ENCODE data around the gene DCUN1D2.
A peak's percentile ranks its signal among the peaks of the same experiment; 100 is the strongest.

Gene DCUN1D2

GRCh38 chr13:113460599-113460998 lies 29.9 kb downstream of the DCUN1D2 start:
- Histone ChIP-seq H3K27ac (ENCODE audit: low read depth, low read length) (no peak overlapping the region), H3K36me3 (ENCODE audit: control insufficient read depth, insufficient read depth, low read length) (peaks cover 77% of the 10 kb centered on the region)

DNA sequence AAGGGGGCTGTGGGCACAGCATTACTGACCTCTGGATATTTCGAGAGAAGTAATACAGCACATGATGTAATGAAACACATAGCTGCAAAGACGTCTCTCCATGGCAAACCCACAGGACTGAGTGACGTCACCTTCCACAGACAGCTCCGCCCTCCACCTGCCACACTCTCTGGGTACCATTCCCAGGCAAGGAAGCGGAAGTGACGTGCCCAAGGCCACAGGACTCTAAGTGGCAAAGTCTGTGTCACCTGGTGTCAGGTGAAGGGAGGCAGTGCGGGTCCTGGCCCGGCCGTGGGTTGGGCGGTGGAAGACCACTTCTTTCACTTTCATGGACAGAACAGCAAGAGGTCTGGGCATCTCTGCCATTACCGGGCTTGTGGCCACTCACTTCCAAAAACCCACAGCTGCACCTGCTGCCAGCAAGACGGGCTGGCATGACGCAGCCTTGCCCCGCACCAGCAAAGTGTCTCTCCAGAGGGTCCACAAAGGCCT lies 30.4 kb downstream of the DCUN1D2 start:
- H3K36me3 ChIP-seq (ENCODE audit: control insufficient read depth, insufficient read depth, low read length), result peaks cover 81% of the 10 kb centered on the region
- H3K27me3 ChIP-seq (ENCODE audit: control insufficient read depth, insufficient read depth, low read length), result no peaks in the 10 kb centered on the region
- no peak overlapping the region for H3K9ac ChIP-seq (ENCODE audit: low read length)
- no peak overlapping the region for H3K4me3 ChIP-seq (ENCODE audit: low read depth, low read length)
- no peak overlapping the region for H3K27ac ChIP-seq (ENCODE audit: low read depth, low read length)
- no peaks in the 10 kb centered on the region for H3K9me3 ChIP-seq (ENCODE audit: control insufficient read depth, insufficient read depth, low read depth, low read length)
- H3K4me1 ChIP-seq (ENCODE audit: control insufficient read depth, insufficient read depth, low read length), result peaks cover 12% of the 10 kb centered on the region; the same call in 1 of the 2 replicates

More at GRCh38 chr13:113460599-113460998, 29.9 kb downstream of the DCUN1D2 start:
- no peaks in the 10 kb centered on the region for H3K27me3 ChIP-seq (ENCODE audit: control insufficient read depth, insufficient read depth, low read length)
- H3K9me3 ChIP-seq (ENCODE audit: control insufficient read depth, insufficient read depth, low read depth, low read length), result no peaks in the 10 kb centered on the region
- peaks cover 12% of the 10 kb centered on the region; the same call in 1 of the 2 replicates for H3K4me1 ChIP-seq (ENCODE audit: control insufficient read depth, insufficient read depth, low read length)
- no peak overlapping the region for H3K9ac ChIP-seq (ENCODE audit: low read length)
- H3K4me3 ChIP-seq (ENCODE audit: low read depth, low read length), result no peak overlapping the region

DNA sequence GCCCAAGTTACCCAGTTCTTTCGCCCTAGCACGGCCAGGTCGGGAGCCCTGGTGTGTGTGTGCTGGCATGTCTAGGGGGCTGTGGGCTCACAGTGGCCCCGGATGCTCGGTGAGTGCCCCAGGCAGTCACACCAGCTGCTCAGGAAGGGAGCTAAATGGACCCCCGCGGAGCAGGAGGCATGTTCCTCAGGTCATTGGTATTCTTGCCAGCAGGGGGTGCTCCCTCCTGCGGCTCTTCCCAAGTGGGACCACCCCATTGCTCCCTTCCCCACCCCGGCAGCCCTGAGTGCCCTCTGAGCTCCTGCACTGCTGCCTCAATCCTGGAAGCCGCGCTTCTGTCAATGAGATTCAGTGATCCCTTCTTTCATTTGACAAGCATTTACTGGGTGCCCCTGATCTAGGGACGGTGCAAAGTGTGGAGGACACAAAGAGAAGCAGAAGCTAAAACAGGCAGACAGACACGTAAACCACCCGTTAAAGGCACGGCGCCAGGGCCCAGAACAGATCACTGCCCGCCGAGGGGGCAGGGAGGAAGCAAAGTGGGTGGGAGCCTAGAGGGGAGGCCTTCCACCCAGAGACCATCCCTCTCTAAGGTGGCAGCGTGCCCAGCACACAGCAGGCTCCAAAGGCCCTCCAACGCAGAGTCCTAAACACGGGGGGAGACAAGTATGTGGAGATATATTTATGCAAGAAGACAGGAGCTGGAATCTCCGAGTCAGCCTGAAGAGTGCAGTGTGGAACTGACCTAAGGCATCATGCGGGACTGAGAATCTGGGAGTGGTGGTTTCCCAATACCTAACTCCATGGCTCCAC lies 32.1 kb downstream of the DCUN1D2 start:
- H3K27ac ChIP-seq (ENCODE audit: low read depth, low read length), result 0 out of 2 replicates have a peak overlapping the region, but pooled peaks have one; percentile 56
- no peak overlapping the region for H3K9ac ChIP-seq (ENCODE audit: low read length)
- H3K9me3 ChIP-seq (ENCODE audit: control insufficient read depth, insufficient read depth, low read depth, low read length), result no peaks in the 10 kb centered on the region
- H3K4me3 ChIP-seq (ENCODE audit: low read depth, low read length), result no peak overlapping the region
- H3K27me3 ChIP-seq (ENCODE audit: control insufficient read depth, insufficient read depth, low read length), result no peaks in the 10 kb centered on the region
- peaks cover 82% of the 10 kb centered on the region for H3K36me3 ChIP-seq (ENCODE audit: control insufficient read depth, insufficient read depth, low read length)
- H3K4me1 ChIP-seq (ENCODE audit: control insufficient read depth, insufficient read depth, low read length), result peaks cover 12% of the 10 kb centered on the region; the same call in 1 of the 2 replicates

DNA sequence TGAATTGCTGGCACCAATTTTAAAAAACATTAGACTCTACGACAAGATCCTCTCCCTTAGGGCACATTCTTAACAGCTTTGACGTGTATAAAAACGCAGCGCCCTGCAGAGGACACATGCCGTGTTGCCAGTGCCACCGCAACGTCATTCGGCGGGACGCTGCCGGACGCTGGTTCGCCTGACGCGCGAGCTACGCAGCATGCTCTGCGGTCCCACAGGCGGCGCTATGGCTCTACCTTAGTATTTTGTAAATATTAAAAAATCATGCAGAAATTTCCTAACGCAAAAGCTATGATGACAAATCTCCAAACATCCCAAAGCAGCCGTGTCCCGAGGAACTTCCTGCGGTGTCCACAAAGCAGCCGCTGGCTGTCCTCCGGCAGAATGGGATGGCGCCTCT lies 33.0 kb downstream of the DCUN1D2 start:
- Histone ChIP-seq H3K9me3 (ENCODE audit: control insufficient read depth, insufficient read depth, low read depth, low read length) (no peaks in the 10 kb centered on the region), H3K4me1 (ENCODE audit: control insufficient read depth, insufficient read depth, low read length) (peaks cover 12% of the 10 kb centered on the region; the same call in 1 of the 2 replicates), H3K27ac (ENCODE audit: low read depth, low read length) (no peak overlapping the region), H3K27me3 (ENCODE audit: control insufficient read depth, insufficient read depth, low read length) (no peaks in the 10 kb centered on the region), H3K9ac (ENCODE audit: low read length) (no peak overlapping the region), H3K4me3 (ENCODE audit: low read depth, low read length) (no peak overlapping the region), H3K36me3 (ENCODE audit: control insufficient read depth, insufficient read depth, low read length) (peaks cover 86% of the 10 kb centered on the region)

DNA sequence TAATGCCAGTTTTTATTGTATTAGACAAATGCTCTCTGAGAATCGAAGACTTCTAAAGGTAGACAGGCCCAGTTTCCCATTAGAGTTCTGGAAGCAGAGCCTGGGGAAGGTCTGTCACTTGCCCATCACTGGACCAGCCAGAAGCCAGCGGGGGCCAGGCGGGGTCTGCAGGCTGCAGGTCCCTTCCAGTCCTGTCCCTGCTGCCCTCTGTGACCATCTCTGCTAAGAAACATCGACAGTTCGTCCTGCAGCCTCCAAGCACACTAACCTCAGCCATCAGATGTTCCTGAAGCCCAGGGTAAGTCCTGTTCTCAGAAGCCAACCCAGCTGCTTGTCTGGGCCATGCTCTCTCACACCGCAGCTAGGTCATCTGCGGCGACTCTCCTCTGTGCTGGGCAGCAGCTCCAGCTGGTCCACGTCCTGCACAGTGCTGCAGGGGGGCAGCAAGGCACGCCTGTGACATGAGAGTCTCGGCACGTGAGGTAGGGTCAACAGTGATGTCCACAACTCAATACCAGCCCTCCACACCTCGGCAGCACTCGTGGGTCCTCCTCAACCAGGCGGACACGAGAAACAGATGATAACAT lies 34.3 kb downstream of the DCUN1D2 start:
- Histone ChIP-seq H3K4me3 (ENCODE audit: low read depth, low read length) (no peak overlapping the region), H3K9me3 (ENCODE audit: control insufficient read depth, insufficient read depth, low read depth, low read length) (no peaks in the 10 kb centered on the region), H3K27ac (ENCODE audit: low read depth, low read length) (no peak overlapping the region), H3K9ac (ENCODE audit: low read length) (no peak overlapping the region), H3K4me1 (ENCODE audit: control insufficient read depth, insufficient read depth, low read length) (peaks cover 12% of the 10 kb centered on the region; the same call in 1 of the 2 replicates), H3K36me3 (ENCODE audit: control insufficient read depth, insufficient read depth, low read length) (peaks cover 80% of the 10 kb centered on the region), H3K27me3 (ENCODE audit: control insufficient read depth, insufficient read depth, low read length) (no peaks in the 10 kb centered on the region)

- Histone ChIP-seq H3K27me3 (ENCODE audit: control insufficient read depth, insufficient read depth, low read length) (no peaks in the 10 kb centered on the region), H3K4me3 (ENCODE audit: low read depth, low read length) (no peak overlapping the region), H3K27ac (ENCODE audit: low read depth, low read length) (no peak overlapping the region), H3K36me3 (ENCODE audit: control insufficient read depth, insufficient read depth, low read length) (peaks cover 72% of the 10 kb centered on the region), H3K9ac (ENCODE audit: low read length) (no peak overlapping the region), H3K4me1 (ENCODE audit: control insufficient read depth, insufficient read depth, low read length) (peaks cover 12% of the 10 kb centered on the region; the same call in 1 of the 2 replicates), H3K9me3 (ENCODE audit: control insufficient read depth, insufficient read depth, low read depth, low read length) (no peaks in the 10 kb centered on the region)
These were observed 35.1 kb downstream of the DCUN1D2 start for GRCh38 chr13:113455384-113455783.

DNA sequence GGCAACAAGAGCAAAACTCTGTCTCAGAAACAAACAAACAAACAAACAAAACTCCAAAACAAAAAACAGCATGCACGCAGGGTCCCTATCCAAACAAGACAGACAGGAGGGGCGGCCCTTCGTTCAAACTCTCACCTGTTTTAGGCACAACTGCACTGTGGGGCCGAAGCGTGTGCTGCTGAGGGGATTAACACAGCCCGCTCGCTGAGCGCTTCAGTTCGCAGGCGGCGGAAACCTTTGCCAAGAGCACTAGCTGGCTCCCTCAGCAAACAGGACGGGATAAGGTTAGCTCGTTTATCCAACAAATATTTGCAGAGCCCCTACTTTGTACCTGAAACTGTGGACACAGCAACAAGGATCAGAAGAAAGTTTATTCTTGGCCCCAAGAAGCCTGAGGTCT lies 35.6 kb downstream of the DCUN1D2 start:
- H3K27ac ChIP-seq (ENCODE audit: low read depth, low read length), result no peak overlapping the region
- H3K4me3 ChIP-seq (ENCODE audit: low read depth, low read length), result no peak overlapping the region
- H3K4me1 ChIP-seq (ENCODE audit: control insufficient read depth, insufficient read depth, low read length), result peaks cover 12% of the 10 kb centered on the region; the same call in 1 of the 2 replicates
- H3K27me3 ChIP-seq (ENCODE audit: control insufficient read depth, insufficient read depth, low read length), result no peaks in the 10 kb centered on the region
- no peak overlapping the region for H3K9ac ChIP-seq (ENCODE audit: low read length)
- H3K9me3 ChIP-seq (ENCODE audit: control insufficient read depth, insufficient read depth, low read depth, low read length), result no peaks in the 10 kb centered on the region
- peaks cover 67% of the 10 kb centered on the region for H3K36me3 ChIP-seq (ENCODE audit: control insufficient read depth, insufficient read depth, low read length)

- Histone ChIP-seq H3K9ac (ENCODE audit: low read length) (no peak within 1 kb of the TSS), H3K36me3 (ENCODE audit: control insufficient read depth, insufficient read depth, low read length) (peaks cover 51% of the 10 kb centered on the region)
These were observed 37.3 kb downstream of the DCUN1D2 start, which contains the start of gene ADPRHL1 for GRCh38 chr13:113452942-113453901. Gene ADPRHL1 (minus strand): TSS chr13:113453488. CDS start chr13:113453437, 51 bp downstream.

DNA sequence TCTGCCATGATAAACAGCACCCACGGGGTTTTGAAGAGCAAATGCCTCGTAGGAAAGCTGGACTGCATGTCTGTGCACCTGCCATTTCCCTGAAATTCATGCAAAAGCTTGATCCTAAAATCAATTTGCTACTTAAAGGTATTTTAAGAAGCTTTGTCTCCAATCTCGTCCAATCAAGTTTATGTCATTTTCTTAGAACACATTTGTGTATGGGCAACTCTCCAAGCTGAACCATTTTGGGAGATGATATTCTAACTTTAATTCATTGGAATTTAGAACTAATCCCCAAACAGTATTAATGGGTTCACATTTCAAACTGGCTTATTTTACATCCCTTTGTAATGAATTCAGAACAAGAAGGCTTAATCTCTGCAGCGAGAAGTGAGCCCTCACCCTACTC lies 38.0 kb downstream of the DCUN1D2 start:
- Histone ChIP-seq H3K27ac (ENCODE audit: low read depth, low read length) (no peak overlapping the region), H3K4me3 (ENCODE audit: low read depth, low read length) (no peak overlapping the region), H3K36me3 (ENCODE audit: control insufficient read depth, insufficient read depth, low read length) (peaks cover 44% of the 10 kb centered on the region), H3K9ac (ENCODE audit: low read length) (no peak overlapping the region), H3K27me3 (ENCODE audit: control insufficient read depth, insufficient read depth, low read length) (no peaks in the 10 kb centered on the region), H3K9me3 (ENCODE audit: control insufficient read depth, insufficient read depth, low read depth, low read length) (no peaks in the 10 kb centered on the region; the same call in 1 of the 2 replicates), H3K4me1 (ENCODE audit: control insufficient read depth, insufficient read depth, low read length) (peaks cover 5% of the 10 kb centered on the region; the same call in 1 of the 2 replicates)

More at GRCh38 chr13:113452942-113453901, 37.3 kb downstream of the DCUN1D2 start, which contains the start of gene ADPRHL1:
- H3K27ac ChIP-seq (ENCODE audit: low read depth, low read length), result no peak within 1 kb of the TSS
- H3K9me3 ChIP-seq (ENCODE audit: control insufficient read depth, insufficient read depth, low read depth, low read length), result no peaks in the 10 kb centered on the region
- H3K4me1 ChIP-seq (ENCODE audit: control insufficient read depth, insufficient read depth, low read length), result peaks cover 12% of the 10 kb centered on the region; the same call in 1 of the 2 replicates
- no peaks in the 10 kb centered on the region for H3K27me3 ChIP-seq (ENCODE audit: control insufficient read depth, insufficient read depth, low read length)
- no peak within 1 kb of the TSS for H3K4me3 ChIP-seq (ENCODE audit: low read depth, low read length)

DNA sequence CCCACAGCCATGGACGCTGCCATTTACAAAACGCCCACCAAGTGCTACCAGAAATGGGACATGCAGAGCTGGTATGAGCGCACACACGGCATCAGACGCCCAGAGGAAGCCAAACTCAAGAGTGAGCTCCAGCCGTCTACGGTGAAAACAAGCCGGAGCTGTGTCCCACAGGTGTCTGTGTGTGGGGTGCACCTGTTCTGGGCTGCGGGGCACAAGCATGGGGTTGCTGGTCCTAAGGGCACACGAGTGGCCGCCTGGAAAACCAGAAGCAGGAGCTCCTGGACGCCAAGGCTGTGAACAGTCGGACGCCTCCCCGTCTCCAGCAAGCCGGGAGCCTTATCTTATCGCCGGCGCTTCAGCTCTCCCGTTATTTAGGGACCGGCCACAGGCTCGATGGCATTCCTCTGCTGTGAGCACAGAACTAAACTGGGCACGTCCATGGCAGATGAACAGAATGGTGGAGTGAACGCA lies 38.5 kb downstream of the DCUN1D2 start:
- no peaks in the 10 kb centered on the region for H3K27me3 ChIP-seq (ENCODE audit: control insufficient read depth, insufficient read depth, low read length)
- H3K27ac ChIP-seq (ENCODE audit: low read depth, low read length), result no peak overlapping the region
- peaks cover 4% of the 10 kb centered on the region; the same call in 1 of the 2 replicates for H3K9me3 ChIP-seq (ENCODE audit: control insufficient read depth, insufficient read depth, low read depth, low read length)
- H3K4me3 ChIP-seq (ENCODE audit: low read depth, low read length), result no peak overlapping the region
- peaks cover 5% of the 10 kb centered on the region; the same call in 1 of the 2 replicates for H3K4me1 ChIP-seq (ENCODE audit: control insufficient read depth, insufficient read depth, low read length)
- peaks cover 45% of the 10 kb centered on the region for H3K36me3 ChIP-seq (ENCODE audit: control insufficient read depth, insufficient read depth, low read length)
- H3K9ac ChIP-seq (ENCODE audit: low read length), result no peak overlapping the region

Data from HUES6 (cell line).